ENCODE measurements around the gene RRP1. TPM values are rescaled to one million over a fixed set of nuclear protein-coding genes. Genes with fewer than 3 reads are reported as not detected.

The RRP1 gene
- total and polyA plus RNA-seq, 2 donors (not counting 1 experiment from before 2014, with no cell fraction given) = 8.6 to 12.7 TPM

DNA sequence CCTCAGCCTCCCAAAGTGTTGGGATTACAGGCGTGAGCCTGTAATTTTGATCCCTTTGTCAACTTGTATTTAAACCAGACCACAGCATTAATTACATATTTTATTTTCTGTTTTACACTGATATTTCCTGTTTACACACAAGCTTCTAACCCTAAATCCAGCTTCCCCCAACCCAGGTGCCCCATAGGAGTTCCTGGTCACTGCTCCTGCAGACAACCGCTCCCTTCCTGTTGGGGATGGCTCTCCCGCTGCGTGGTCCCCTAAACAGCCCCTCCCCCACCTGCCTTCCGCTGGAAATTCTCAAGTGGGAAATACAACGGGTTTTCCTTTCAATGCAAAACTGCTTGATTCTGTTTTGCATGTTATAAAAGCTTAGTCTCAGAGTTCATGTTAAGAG, 17.0 kb upstream of the RRP1 start:
- Histone ChIP-seq H3K4me2 (ENCODE audit: extremely low read depth, insufficient read depth, low read length) (no peak overlapping the region), H3K36me3 (ENCODE audit: control insufficient read depth, insufficient read depth, low read length) (peaks cover 11% of the 10 kb centered on the region), H3K9me3 (ENCODE audit: control insufficient read depth, insufficient read depth, low read depth, low read length) (no peaks in the 10 kb centered on the region), H4K20me1 (ENCODE audit: control insufficient read depth, extremely low read depth, insufficient read depth, low read length) (no peaks in the 10 kb centered on the region), H3K27ac (ENCODE audit: insufficient read depth, low read length) (no peak overlapping the region), H3K79me2 (ENCODE audit: control insufficient read depth, insufficient read depth, low read length) (peaks cover 21% of the 10 kb centered on the region), H3K9ac (ENCODE audit: insufficient read depth, low read length) (no peak overlapping the region), H3K4me1 (ENCODE audit: control insufficient read depth, extremely low read depth, insufficient read depth, low read length) (peaks cover 2% of the 10 kb centered on the region), H3K4me3 (replicated peaks in 1 of 4; ENCODE audit: control extremely low read depth in 1 of 4, insufficient read depth in 1 of 4, low read depth in 3 of 4, low read length in 4 of 4) (no peak overlapping the region), H3K27me3 (ENCODE audit: control insufficient read depth, insufficient read depth, low read length) (no peaks in the 10 kb centered on the region), H2AFZ (ENCODE audit: low read length) (no peak overlapping the region)
- TF ChIP-seq EZH2 (IDR thresholded peaks at IDR 0.05; ENCODE audit: low read length, missing control alignments) = no peak
- TF ChIP-seq, protein P1, sequence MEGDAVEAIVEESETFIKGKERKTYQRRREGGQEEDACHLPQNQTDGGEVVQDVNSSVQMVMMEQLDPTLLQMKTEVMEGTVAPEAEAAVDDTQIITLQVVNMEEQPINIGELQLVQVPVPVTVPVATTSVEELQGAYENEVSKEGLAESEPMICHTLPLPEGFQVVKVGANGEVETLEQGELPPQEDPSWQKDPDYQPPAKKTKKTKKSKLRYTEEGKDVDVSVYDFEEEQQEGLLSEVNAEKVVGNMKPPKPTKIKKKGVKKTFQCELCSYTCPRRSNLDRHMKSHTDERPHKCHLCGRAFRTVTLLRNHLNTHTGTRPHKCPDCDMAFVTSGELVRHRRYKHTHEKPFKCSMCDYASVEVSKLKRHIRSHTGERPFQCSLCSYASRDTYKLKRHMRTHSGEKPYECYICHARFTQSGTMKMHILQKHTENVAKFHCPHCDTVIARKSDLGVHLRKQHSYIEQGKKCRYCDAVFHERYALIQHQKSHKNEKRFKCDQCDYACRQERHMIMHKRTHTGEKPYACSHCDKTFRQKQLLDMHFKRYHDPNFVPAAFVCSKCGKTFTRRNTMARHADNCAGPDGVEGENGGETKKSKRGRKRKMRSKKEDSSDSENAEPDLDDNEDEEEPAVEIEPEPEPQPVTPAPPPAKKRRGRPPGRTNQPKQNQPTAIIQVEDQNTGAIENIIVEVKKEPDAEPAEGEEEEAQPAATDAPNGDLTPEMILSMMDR (conservative IDR thresholded peaks at IDR 0.05 in 1 of 2, IDR thresholded peaks at IDR 0.05 in 1 of 2; ENCODE audit: low read depth in 1 of 2, low read length in 2 of 2) = no peak
- no peak for DNase-seq (ENCODE audit: low read depth in 2 of 2)

- TF ChIP-seq, protein P1 (conservative IDR thresholded peaks at IDR 0.05 in 1 of 2, IDR thresholded peaks at IDR 0.05 in 1 of 2; ENCODE audit: low read depth in 1 of 2, low read length in 2 of 2) = no peak
- TF ChIP-seq EZH2 (IDR thresholded peaks at IDR 0.05; ENCODE audit: low read length, missing control alignments) = no peak
- Histone ChIP-seq H2AFZ (ENCODE audit: low read length) (no peak overlapping the region), H3K4me1 (ENCODE audit: control insufficient read depth, extremely low read depth, insufficient read depth, low read length) (no peaks in the 10 kb centered on the region), H3K4me2 (ENCODE audit: extremely low read depth, insufficient read depth, low read length) (no peak overlapping the region), H3K27me3 (ENCODE audit: control insufficient read depth, insufficient read depth, low read length) (no peaks in the 10 kb centered on the region), H3K4me3 (replicated peaks in 1 of 4; ENCODE audit: control extremely low read depth in 1 of 4, insufficient read depth in 1 of 4, low read depth in 3 of 4, low read length in 4 of 4) (peak overlapping the region in 1 of 4 experiments; percentile 88), H3K27ac (ENCODE audit: insufficient read depth, low read length) (no peak overlapping the region), H3K9me3 (ENCODE audit: control insufficient read depth, insufficient read depth, low read depth, low read length) (no peaks in the 10 kb centered on the region), H4K20me1 (ENCODE audit: control insufficient read depth, extremely low read depth, insufficient read depth, low read length) (no peaks in the 10 kb centered on the region), H3K79me2 (ENCODE audit: control insufficient read depth, insufficient read depth, low read length) (peaks cover 21% of the 10 kb centered on the region), H3K36me3 (ENCODE audit: control insufficient read depth, insufficient read depth, low read length) (peaks cover 11% of the 10 kb centered on the region), H3K9ac (ENCODE audit: insufficient read depth, low read length) (no peak overlapping the region)
- no peak for DNase-seq (ENCODE audit: low read depth in 2 of 2)
Measured at GRCh38 chr21:43774163-43774562, 15.2 kb upstream of the RRP1 start.

DNA sequence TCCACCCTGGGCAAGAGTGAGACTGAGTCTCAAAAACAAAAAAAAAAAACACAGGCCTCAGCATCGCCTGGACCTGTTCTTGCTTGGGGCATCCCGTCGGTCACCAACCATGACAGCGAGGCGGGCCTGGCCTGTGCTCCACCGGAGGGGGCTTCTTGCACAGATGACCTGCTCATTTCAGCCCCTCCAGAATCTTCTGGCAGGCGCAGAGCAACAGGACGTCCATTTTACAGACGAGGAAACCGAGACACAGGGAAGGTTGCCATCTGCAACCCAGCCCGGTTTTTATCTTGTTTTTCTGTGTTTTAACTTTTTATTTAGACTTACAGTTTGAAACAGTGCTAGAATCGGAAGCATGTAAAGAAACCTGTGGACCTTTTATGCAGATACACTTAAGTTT, 14.2 kb upstream of the RRP1 start:
- H3K4me3 ChIP-seq (replicated peaks in 1 of 4; ENCODE audit: control extremely low read depth in 1 of 4, insufficient read depth in 1 of 4, low read depth in 3 of 4, low read length in 4 of 4) = peak overlapping the region; percentile 87 to 93 (median 89)
- peaks cover 21% of the 10 kb centered on the region for H3K79me2 ChIP-seq (ENCODE audit: control insufficient read depth, insufficient read depth, low read length)
- no peak overlapping the region for H3K9ac ChIP-seq (ENCODE audit: insufficient read depth, low read length)
- H3K4me2 ChIP-seq (ENCODE audit: extremely low read depth, insufficient read depth, low read length) = peak overlapping the region; percentile 94
- peaks cover 11% of the 10 kb centered on the region for H3K36me3 ChIP-seq (ENCODE audit: control insufficient read depth, insufficient read depth, low read length)
- no peaks in the 10 kb centered on the region for H3K27me3 ChIP-seq (ENCODE audit: control insufficient read depth, insufficient read depth, low read length)
- no peaks in the 10 kb centered on the region for H3K9me3 ChIP-seq (ENCODE audit: control insufficient read depth, insufficient read depth, low read depth, low read length)
- H3K4me1 ChIP-seq (ENCODE audit: control insufficient read depth, extremely low read depth, insufficient read depth, low read length) = no peaks in the 10 kb centered on the region
- H2AFZ ChIP-seq (ENCODE audit: low read length) = no peak overlapping the region
- TF ChIP-seq EZH2 (IDR thresholded peaks at IDR 0.05; ENCODE audit: low read length, missing control alignments) = no peak
- TF ChIP-seq, protein P1 (conservative IDR thresholded peaks at IDR 0.05 in 1 of 2, IDR thresholded peaks at IDR 0.05 in 1 of 2; ENCODE audit: low read depth in 1 of 2, low read length in 2 of 2) = no peak
- H4K20me1 ChIP-seq (ENCODE audit: control insufficient read depth, extremely low read depth, insufficient read depth, low read length) = no peaks in the 10 kb centered on the region
- DNase-seq (ENCODE audit: low read depth in 2 of 2) = no peak
- H3K27ac ChIP-seq (ENCODE audit: insufficient read depth, low read length) = no peak overlapping the region

All from fibroblast of lung (primary cell).